Progenitor cell of endocrine pancreas (in vitro differentiated cells): ENCODE data around the gene B4GALT3. TPM values are rescaled to one million over a fixed set of nuclear protein-coding genes. Genes with fewer than 3 reads are reported as not detected.
A peak's percentile ranks its signal among the peaks of the same experiment; 100 is the strongest.

Experiments
- DNase-seq: peaks from one replicate; pipeline ENCODE4 v3.0.0; 2021; ENCODE audit warnings: low spot score; ENCODE audit not compliant: unreplicated experiment
- H3K27ac Mint-ChIP-seq: 2 replicates; pipeline ENCODE4 v1.8.0; 2021; ENCODE audit warnings: mild to moderate bottlenecking, moderate library complexity, mixed read lengths
- H3K27me3 Mint-ChIP-seq: 2 replicates; pipeline ENCODE4 v1.8.0; 2021; ENCODE audit warnings: mixed read lengths
- H3K36me3 Mint-ChIP-seq: 2 replicates; pipeline ENCODE4 v1.8.0; 2022; ENCODE audit warnings: mixed read lengths; ENCODE audit not compliant: insufficient read depth
- H3K4me1 Mint-ChIP-seq: 2 replicates; pipeline ENCODE4 v1.8.0; 2021; ENCODE audit warnings: low read depth, mixed read lengths
- H3K4me3 Mint-ChIP-seq: 2 replicates; pipeline ENCODE4 v1.8.0; 2021; ENCODE audit warnings: low read depth, mild to moderate bottlenecking, moderate library complexity, mixed read lengths
- H3K9me3 Mint-ChIP-seq: 2 replicates; pipeline ENCODE4 v1.8.0; 2021; ENCODE audit warnings: low read depth, mixed read lengths
- total RNA-seq: library from RNA; stranded (reverse); gene quantifications from 2 replicates; pipeline ENCODE4 v1.2.1, GENCODE V29; 2021
- TF ChIP-seq, protein P1 (sequence below): fragments of 200-600 bp; sonication (generic); IDR thresholded peaks from one replicate; pipeline ENCODE4 v1.5.0; 2021; ENCODE audit warnings: antibody characterized with exemption, mild to moderate bottlenecking; ENCODE audit not compliant: unreplicated experiment

B4GALT3 gene
- total RNA-seq, 1 donor from 2014 or later = 45.9 TPM

DNA sequence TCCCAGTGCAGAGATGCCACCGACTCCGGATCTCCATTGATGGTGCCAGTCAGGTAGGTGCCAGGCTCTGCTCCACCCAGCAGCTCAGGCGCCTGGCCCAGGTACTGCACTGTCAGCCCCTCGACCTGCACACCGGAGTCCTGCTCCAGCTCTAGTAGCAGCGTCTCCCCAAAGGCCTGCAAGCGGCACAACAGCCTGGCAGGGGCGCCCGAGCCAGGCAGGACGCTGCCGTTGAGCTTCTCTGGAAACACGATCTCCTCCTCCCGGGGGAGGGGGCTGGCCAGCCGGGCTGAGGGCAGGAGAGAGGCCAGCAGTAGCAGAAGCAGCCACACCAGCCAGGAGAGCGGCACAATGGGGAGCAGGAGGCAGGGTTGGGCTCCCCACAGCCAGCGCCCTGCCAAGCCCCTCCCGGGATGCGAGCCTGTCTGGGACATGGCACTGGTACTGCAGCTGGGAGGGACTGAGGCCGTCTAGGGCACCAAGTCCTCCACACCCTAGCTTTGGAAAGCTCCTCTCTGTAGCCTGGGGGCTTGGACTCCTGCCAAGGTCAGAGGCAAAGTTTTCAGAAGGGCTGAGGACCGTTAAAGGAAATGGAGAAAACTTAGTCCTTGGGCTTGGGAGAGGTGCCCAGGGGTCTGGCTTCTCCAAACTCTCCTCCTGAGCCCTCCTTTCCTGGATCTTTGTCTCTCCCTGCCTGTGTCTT, 21.0 kb upstream of the B4GALT3 start:
- peaks cover 3% of the 10 kb centered on the region for H3K27me3 Mint-ChIP-seq
- H3K27ac Mint-ChIP-seq = peak overlapping the region; percentile 47
- TF ChIP-seq, protein P1, sequence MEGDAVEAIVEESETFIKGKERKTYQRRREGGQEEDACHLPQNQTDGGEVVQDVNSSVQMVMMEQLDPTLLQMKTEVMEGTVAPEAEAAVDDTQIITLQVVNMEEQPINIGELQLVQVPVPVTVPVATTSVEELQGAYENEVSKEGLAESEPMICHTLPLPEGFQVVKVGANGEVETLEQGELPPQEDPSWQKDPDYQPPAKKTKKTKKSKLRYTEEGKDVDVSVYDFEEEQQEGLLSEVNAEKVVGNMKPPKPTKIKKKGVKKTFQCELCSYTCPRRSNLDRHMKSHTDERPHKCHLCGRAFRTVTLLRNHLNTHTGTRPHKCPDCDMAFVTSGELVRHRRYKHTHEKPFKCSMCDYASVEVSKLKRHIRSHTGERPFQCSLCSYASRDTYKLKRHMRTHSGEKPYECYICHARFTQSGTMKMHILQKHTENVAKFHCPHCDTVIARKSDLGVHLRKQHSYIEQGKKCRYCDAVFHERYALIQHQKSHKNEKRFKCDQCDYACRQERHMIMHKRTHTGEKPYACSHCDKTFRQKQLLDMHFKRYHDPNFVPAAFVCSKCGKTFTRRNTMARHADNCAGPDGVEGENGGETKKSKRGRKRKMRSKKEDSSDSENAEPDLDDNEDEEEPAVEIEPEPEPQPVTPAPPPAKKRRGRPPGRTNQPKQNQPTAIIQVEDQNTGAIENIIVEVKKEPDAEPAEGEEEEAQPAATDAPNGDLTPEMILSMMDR = peak; percentile 29
- no peak overlapping the region for H3K4me3 Mint-ChIP-seq
- H3K9me3 Mint-ChIP-seq = no peaks in the 10 kb centered on the region
- H3K4me1 Mint-ChIP-seq = peaks cover 13% of the 10 kb centered on the region
- H3K36me3 Mint-ChIP-seq = no peaks in the 10 kb centered on the region
- DNase-seq = peak; percentile 38

DNA sequence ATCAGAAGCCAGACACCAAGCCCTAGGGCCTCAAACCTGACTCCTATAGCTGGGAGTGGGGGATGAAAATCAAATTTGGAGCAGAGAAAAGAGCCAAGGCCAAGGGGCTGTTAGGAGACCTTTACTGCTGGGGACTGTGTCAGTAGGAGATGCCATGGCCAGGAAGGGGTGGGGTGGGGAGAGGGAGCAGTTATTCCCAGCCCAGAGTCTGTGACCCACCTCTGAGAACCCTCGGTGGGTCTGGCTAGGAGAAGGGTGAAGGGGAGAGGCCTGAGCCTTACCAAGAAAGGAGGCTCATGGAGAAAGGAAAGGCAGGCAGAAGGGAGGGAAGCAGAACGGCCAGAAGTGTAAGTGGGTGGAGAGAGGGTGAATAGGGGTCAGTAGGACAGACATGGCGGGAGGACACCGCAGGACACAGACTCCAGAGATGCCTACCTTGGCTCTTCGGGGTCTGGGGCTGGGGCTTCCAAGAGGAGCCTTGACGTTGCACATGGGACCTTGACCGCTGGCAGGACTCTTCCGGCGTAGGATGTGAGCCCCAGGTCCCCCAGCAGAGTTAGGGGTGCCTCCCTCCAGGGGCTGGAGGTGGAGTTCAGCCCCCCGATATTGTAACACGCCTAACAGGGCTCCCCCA, 20.4 kb upstream of the B4GALT3 start:
- TF ChIP-seq, protein P1 = no peak
- Mint-ChIP-seq H3K4me1 (peaks cover 12% of the 10 kb centered on the region), H3K36me3 (no peaks in the 10 kb centered on the region), H3K27ac (no peak overlapping the region), H3K4me3 (no peak overlapping the region), H3K27me3 (peaks cover 3% of the 10 kb centered on the region), H3K9me3 (no peaks in the 10 kb centered on the region)
- no peak for DNase-seq

DNA sequence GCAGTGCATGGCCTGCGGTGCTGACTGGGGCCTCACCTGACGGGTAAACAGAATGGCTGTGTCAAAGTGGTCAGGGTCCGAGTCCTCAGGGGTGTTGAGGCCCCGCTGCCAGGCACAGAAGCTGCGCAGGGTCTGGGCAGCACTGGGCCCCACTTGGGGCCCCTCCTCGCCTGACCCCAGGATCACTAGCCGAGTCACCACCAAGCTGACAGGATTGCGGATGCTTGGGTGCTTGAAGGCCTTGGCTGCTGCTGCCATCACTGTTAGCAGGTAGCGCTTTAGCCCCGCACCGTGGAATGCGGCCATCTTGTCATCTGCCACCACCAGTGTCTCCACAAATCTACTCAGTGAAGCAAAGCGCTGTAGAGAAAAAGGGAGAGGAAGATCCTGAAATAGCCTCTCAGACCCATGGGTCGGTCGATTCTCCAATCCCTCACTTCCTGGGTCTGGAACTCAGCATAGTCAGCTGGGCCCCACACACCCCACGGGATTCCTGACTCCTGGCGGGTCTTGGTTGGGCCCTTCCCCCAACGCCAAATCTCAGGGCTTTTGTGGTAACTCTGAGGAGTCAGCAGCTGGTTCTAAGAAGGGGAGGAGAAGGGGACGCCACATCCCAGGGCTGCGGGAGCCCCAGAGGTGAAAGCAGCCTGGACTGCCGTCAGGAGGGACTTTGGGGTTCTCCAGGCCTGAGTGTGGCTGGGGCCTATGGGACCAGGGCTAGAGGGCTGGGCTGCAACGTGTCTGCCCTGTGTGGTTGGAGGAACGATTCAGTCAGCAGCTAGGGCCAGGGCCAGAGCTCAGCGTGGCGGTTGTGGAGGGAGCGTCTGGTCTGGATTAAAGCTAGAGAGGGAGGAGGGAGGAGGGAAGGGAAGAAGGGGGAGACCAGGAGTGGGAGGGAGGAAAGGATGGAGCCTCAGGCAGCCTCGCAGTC, 19.5 kb upstream of the B4GALT3 start:
- no peak overlapping the region for H3K27ac Mint-ChIP-seq
- H3K4me1 Mint-ChIP-seq = peaks cover 12% of the 10 kb centered on the region

DNA sequence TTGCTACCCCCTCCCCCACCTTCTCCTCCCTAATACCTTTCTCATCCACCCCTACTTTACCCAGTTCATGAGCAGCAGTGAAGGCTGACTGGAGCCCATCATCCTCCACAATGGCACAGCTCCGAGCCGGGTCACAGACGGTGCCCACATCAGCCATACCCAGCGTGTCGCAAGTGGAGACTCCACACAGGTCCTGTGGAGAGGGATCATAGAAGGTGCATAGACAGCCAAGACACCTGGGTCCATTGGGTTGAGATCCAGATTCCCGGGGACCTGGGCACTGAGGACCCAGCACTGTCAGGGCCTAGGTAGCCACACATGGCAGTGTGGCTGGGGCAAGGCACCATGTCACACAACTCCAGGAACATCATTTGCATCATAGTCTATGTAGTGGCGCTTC, 18.8 kb upstream of the B4GALT3 start:
- no peak for DNase-seq
- Mint-ChIP-seq H3K36me3 (no peaks in the 10 kb centered on the region), H3K27me3 (peaks cover 3% of the 10 kb centered on the region), H3K4me3 (no peak overlapping the region), H3K27ac (no peak overlapping the region), H3K9me3 (no peaks in the 10 kb centered on the region), H3K4me1 (peaks cover 7% of the 10 kb centered on the region)
- TF ChIP-seq, protein P1 = no peak

More for the DNA sequence above, 19.5 kb upstream of the B4GALT3 start:
- no peak for DNase-seq
- peaks cover 3% of the 10 kb centered on the region for H3K27me3 Mint-ChIP-seq
- no peak overlapping the region for H3K4me3 Mint-ChIP-seq
- no peaks in the 10 kb centered on the region for H3K9me3 Mint-ChIP-seq
- TF ChIP-seq, protein P1 = no peak
- H3K36me3 Mint-ChIP-seq = no peaks in the 10 kb centered on the region

DNA sequence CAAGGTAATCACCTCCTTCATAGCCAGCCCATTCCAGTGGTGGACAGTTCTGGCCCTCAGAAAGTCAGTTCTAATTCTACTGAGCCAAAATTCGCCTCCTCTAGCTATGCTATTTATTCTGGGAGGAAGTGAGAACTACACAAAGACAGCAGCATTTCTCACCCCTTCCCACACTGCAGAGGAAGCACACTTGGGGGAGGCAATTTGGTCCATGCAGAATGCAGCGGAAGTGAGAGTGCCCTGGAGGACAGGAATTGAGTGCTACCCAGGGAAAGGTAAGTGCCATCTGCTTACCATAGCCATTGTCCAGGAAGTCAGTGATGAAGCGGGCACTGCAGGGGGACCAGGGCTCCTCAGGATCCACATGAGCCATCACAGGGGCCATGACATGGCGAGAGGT, 17.9 kb upstream of the B4GALT3 start:
- peaks cover 5% of the 10 kb centered on the region for H3K4me1 Mint-ChIP-seq

More for the DNA sequence above, 17.9 kb upstream of the B4GALT3 start:
- no peak for DNase-seq
- Mint-ChIP-seq H3K27me3 (peaks cover 3% of the 10 kb centered on the region), H3K4me3 (no peak overlapping the region), H3K36me3 (no peaks in the 10 kb centered on the region), H3K9me3 (no peaks in the 10 kb centered on the region), H3K27ac (no peak overlapping the region)
- TF ChIP-seq, protein P1 = no peak
